GM12892 (cell line): ENCODE results near the gene SDK1.

Experiments
- POLR2A ChIP-seq: IDR thresholded peaks from 2 replicates; pipeline ENCODE4 v1.6.1; 2011; ENCODE audit warnings: low read depth, low read length, control low read depth
- POLR2AphosphoS5 ChIP-seq: IDR thresholded peaks from 2 replicates; pipeline ENCODE4 v1.6.1; 2011; ENCODE audit warnings: low read depth, low read length, control low read depth
- TAF1 ChIP-seq: IDR thresholded peaks from 2 replicates; pipeline ENCODE4 v1.6.1; 2011; ENCODE audit warnings: low read depth, mild to moderate bottlenecking, control low read depth, low read length, borderline replicate concordance

- TF ChIP-seq POLR2A (no peak), POLR2AphosphoS5 (no peak), TAF1 (no peak)
These were observed 815.0 kb downstream of the SDK1 start for GRCh38 chr7:4115941-4116610.
